Stimulated activated CD4-positive, alpha-beta T cell treated with anti-CD3 and anti-CD28 coated beads, TNF-alpha, amount 100 ng/mL, for 24 hours (primary cell): ENCODE results near the gene SORCS2.

ENCODE experiments used
- DNase-seq, 3 experiments: peaks; one replicate each; pipeline ENCODE4 v3.0.0-alpha.2; 2020; ENCODE audit warnings: low read depth in 3 of 3

Gene SORCS2

GRCh38 chr4:7288751-7289523, 96.6 kb downstream of the SORCS2 start:
- no peak for DNase-seq

GRCh38 chr4:7289589-7289988, 97.3 kb downstream of the SORCS2 start:
- no peak for DNase-seq

GRCh38 chr4:7291372-7292114, 99.2 kb downstream of the SORCS2 start:
- DNase-seq = no peak

GRCh38 chr4:7293703-7294102, 101.4 kb downstream of the SORCS2 start:
- no peak for DNase-seq

GRCh38 chr4:7294176-7294756, 101.9 kb downstream of the SORCS2 start:
- DNase-seq = no peak

- no peak for DNase-seq
Observed at GRCh38 chr4:7295197-7295910, 103.0 kb downstream of the SORCS2 start.

GRCh38 chr4:7295911-7296660, 103.7 kb downstream of the SORCS2 start:
- DNase-seq = no peak

GRCh38 chr4:7296661-7297335, 104.5 kb downstream of the SORCS2 start:
- DNase-seq = no peak

- no peak for DNase-seq
Observed at GRCh38 chr4:7297374-7297773, 105.0 kb downstream of the SORCS2 start.

- no peak for DNase-seq
Observed at GRCh38 chr4:7297881-7298280, 105.5 kb downstream of the SORCS2 start.

GRCh38 chr4:7298619-7299009, 106.3 kb downstream of the SORCS2 start:
- no peak for DNase-seq

GRCh38 chr4:7299010-7299907, 106.9 kb downstream of the SORCS2 start:
- DNase-seq = no peak

GRCh38 chr4:7299908-7300710, 107.8 kb downstream of the SORCS2 start:
- no peak for DNase-seq

- DNase-seq = no peak
Observed at GRCh38 chr4:7300711-7301095, 108.4 kb downstream of the SORCS2 start.

GRCh38 chr4:7301126-7301785, 108.9 kb downstream of the SORCS2 start:
- no peak for DNase-seq

- DNase-seq = no peak
Observed at GRCh38 chr4:7301846-7302630, 109.7 kb downstream of the SORCS2 start.

- no peak for DNase-seq
Observed at GRCh38 chr4:7302781-7303404, 110.6 kb downstream of the SORCS2 start.
